Skeletal muscle tissue (tissue), 4 donors: ENCODE measurements around the gene EPHB1. TPM values are rescaled to one million over a fixed set of nuclear protein-coding genes. Genes with fewer than 3 reads are reported as not detected.
"Not testable (repeated sequence)": the region's sequence is repeated elsewhere in the genome, so short reads cannot be mapped to it uniquely, and the experiment has no call there.

Experiments
- H3K27ac ChIP-seq: one replicate; pipeline ENCODE4 v1.7.0; 2013; ENCODE audit warnings: mild to moderate bottlenecking, low read depth, low read length, inconsistent platforms
- H3K27me3 ChIP-seq, 3 donors: one replicate each; pipeline ENCODE4 v1.7.0; 2013; ENCODE audit warnings: low read length in 3 of 3; ENCODE audit not compliant: control insufficient read depth in 3 of 3, insufficient read depth in 3 of 3
- H3K36me3 ChIP-seq, 3 donors: one replicate each; pipeline ENCODE4 v1.7.0; 2013; ENCODE audit warnings: low read length in 3 of 3; ENCODE audit not compliant: control insufficient read depth in 3 of 3, insufficient read depth in 3 of 3
- H3K4me1 ChIP-seq, 3 donors: one replicate each; pipeline ENCODE4 v1.7.0; 2013; ENCODE audit warnings: low read length in 3 of 3, mild to moderate bottlenecking in 3 of 3; ENCODE audit not compliant: control insufficient read depth in 3 of 3, insufficient read depth in 3 of 3
- H3K4me3 ChIP-seq, 3 donors: one replicate each; pipeline ENCODE4 v1.7.0; 2013; ENCODE audit warnings: low read length in 3 of 3
- H3K9ac ChIP-seq, 3 donors: one replicate each; pipeline ENCODE4 v1.7.0; 2013; ENCODE audit warnings: low read length in 3 of 3, mild to moderate bottlenecking in 3 of 3, moderate library complexity in 2 of 3, low read depth in 1 of 3
- H3K9me3 ChIP-seq, 3 donors: one replicate each; pipeline ENCODE4 v1.7.0; 2013; ENCODE audit warnings: low read length in 3 of 3; ENCODE audit not compliant: control insufficient read depth in 3 of 3
- total RNA-seq: library from RNA; depleted of rRNA; stranded (reverse); fragments of >200 nt; gene quantifications from one replicate; pipeline ENCODE4 v1.2.3, GENCODE V29; 2014
- donor health status: Osteomylitis.

Gene EPHB1
- total RNA-seq, 1 donor from 2014 or later: 5.7 TPM

- no peak overlapping the region for H3K4me3 ChIP-seq
- no peaks in the 10 kb centered on the region for H3K36me3 ChIP-seq
- no peak overlapping the region for H3K27ac ChIP-seq
- no peaks in the 10 kb centered on the region for H3K27me3 ChIP-seq
- peaks cover 8 to 20% (median 11%) of the 10 kb centered on the region in 3 donors for H3K4me1 ChIP-seq
- no peak overlapping the region for H3K9ac ChIP-seq
- H3K9me3 ChIP-seq: no peaks in the 10 kb centered on the region
Observed at GRCh38 chr3:134772591-134772990, 22.5 kb upstream of the EPHB1 start.

GRCh38 chr3:134775831-134776230, 19.2 kb upstream of the EPHB1 start:
- no peak overlapping the region for H3K4me3 ChIP-seq
- H3K27ac ChIP-seq: no peak overlapping the region
- H3K36me3 ChIP-seq: no peaks in the 10 kb centered on the region
- peaks cover 8 to 20% (median 11%) of the 10 kb centered on the region in 3 donors for H3K4me1 ChIP-seq
- H3K9me3 ChIP-seq: no peaks in the 10 kb centered on the region
- no peaks in the 10 kb centered on the region for H3K27me3 ChIP-seq
- no peak overlapping the region for H3K9ac ChIP-seq

GRCh38 chr3:134776518-134776917, 18.5 kb upstream of the EPHB1 start:
- H3K4me1 ChIP-seq: peaks cover 8 to 18% (median 11%) of the 10 kb centered on the region in 3 donors
- no peaks in the 10 kb centered on the region for H3K36me3 ChIP-seq

DNA sequence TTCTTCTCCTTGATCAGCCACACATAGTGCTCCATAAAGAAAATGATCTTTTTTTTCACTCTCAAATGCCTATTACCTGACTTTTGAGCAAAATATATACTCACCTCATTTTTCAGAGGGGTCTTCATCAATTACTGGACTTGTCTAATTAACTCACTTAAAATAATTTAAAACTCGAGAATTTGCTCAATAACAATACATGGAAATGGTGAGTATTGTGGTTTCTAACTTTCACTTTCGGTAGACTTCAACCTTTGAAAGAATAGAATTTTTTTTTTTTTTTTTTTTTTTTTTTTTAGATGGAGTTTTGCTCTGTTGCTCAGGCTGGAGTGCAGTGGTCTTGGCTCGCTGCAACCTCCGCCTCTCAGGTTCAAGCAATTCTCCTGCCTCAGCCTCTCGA, 17.7 kb upstream of the EPHB1 start:
- H3K4me3 ChIP-seq: no peak overlapping the region
- no peaks in the 10 kb centered on the region for H3K36me3 ChIP-seq
- peaks cover 3 to 10% (median 6%) of the 10 kb centered on the region in 3 donors for H3K4me1 ChIP-seq
- no peak overlapping the region for H3K27ac ChIP-seq
- H3K9ac ChIP-seq: no peak overlapping the region
- no peaks in the 10 kb centered on the region for H3K27me3 ChIP-seq
- H3K9me3 ChIP-seq: no peaks in the 10 kb centered on the region

More at GRCh38 chr3:134776518-134776917, 18.5 kb upstream of the EPHB1 start:
- H3K4me3 ChIP-seq: no peak overlapping the region
- no peak overlapping the region for H3K9ac ChIP-seq
- H3K27ac ChIP-seq: no peak overlapping the region
- H3K27me3 ChIP-seq: no peaks in the 10 kb centered on the region
- no peaks in the 10 kb centered on the region for H3K9me3 ChIP-seq

- not testable (repeated sequence) for H3K9me3 ChIP-seq, H3K4me1 ChIP-seq, H3K9ac ChIP-seq, H3K4me3 ChIP-seq, H3K27me3 ChIP-seq, H3K27ac ChIP-seq, H3K36me3 ChIP-seq
Observed at GRCh38 chr3:134788283-134788682, 6.8 kb upstream of the EPHB1 start.

GRCh38 chr3:134790065-134790464, 5.0 kb upstream of the EPHB1 start:
- H3K9ac ChIP-seq: no peak overlapping the region
- no peaks in the 10 kb centered on the region for H3K9me3 ChIP-seq
- no peak overlapping the region for H3K4me3 ChIP-seq
- no peaks in the 10 kb centered on the region for H3K36me3 ChIP-seq
- H3K4me1 ChIP-seq: peaks cover 0 to 12% (median 2%) of the 10 kb centered on the region in 3 donors
- no peaks in the 10 kb centered on the region for H3K27me3 ChIP-seq
- H3K27ac ChIP-seq: no peak overlapping the region

GRCh38 chr3:134791992-134792391, 3.1 kb upstream of the EPHB1 start:
- H3K36me3 ChIP-seq: no peaks in the 10 kb centered on the region
- peaks cover 0 to 5% (median 4%) of the 10 kb centered on the region in 3 donors for H3K27me3 ChIP-seq
- H3K9ac ChIP-seq: no peak overlapping the region
- H3K9me3 ChIP-seq: no peaks in the 10 kb centered on the region
- peaks cover 14 to 26% (median 18%) of the 10 kb centered on the region in 3 donors for H3K4me1 ChIP-seq
- H3K4me3 ChIP-seq: no peak overlapping the region
- H3K27ac ChIP-seq: no peak overlapping the region

GRCh38 chr3:134792700-134793099, 2.4 kb upstream of the EPHB1 start:
- Histone ChIP-seq H3K9ac (no peak overlapping the region), H3K4me1 (peaks cover 21 to 33% (median 23%) of the 10 kb centered on the region in 3 donors), H3K27ac (no peak overlapping the region), H3K36me3 (no peaks in the 10 kb centered on the region), H3K4me3 (no peak overlapping the region), H3K9me3 (no peaks in the 10 kb centered on the region), H3K27me3 (peaks cover 0 to 9% (median 7%) of the 10 kb centered on the region in 3 donors)

GRCh38 chr3:134793562-134793961, 1.5 kb upstream of the EPHB1 start:
- H3K9me3 ChIP-seq: no peaks in the 10 kb centered on the region
- H3K4me3 ChIP-seq: no peak overlapping the region
- H3K4me1 ChIP-seq: peaks cover 21 to 42% (median 24%) of the 10 kb centered on the region in 3 donors
- peaks cover 0 to 11% (median 7%) of the 10 kb centered on the region in 3 donors for H3K27me3 ChIP-seq
- no peak overlapping the region for H3K27ac ChIP-seq
- H3K36me3 ChIP-seq: no peaks in the 10 kb centered on the region
- no peak overlapping the region for H3K9ac ChIP-seq

DNA sequence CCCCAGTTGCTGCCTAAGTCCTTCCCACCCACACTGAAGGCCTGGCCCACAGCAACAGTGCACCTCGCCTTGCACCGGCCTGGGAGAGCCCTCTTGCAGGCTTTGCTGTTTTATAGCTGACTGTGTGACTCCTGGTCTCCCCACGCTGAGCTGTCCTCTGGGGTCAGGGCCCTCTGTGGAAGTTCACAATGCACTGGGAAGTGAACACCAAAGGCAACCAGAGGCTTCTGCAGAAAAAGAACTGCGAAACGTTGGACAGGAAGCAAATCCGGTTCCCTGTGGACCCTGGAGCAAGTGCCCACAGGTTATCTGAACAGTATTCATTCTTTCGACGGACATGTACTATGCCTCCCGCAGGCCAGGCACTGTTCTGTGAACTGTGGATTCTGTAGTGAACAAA, 737 bp upstream of the EPHB1 start:
- H3K4me1 ChIP-seq: peaks cover 25 to 49% (median 31%) of the 10 kb centered on the region in 3 donors

More for the DNA sequence above, 737 bp upstream of the EPHB1 start:
- Histone ChIP-seq H3K27me3 (peaks cover 0 to 12% (median 7%) of the 10 kb centered on the region in 3 donors), H3K9me3 (no peaks in the 10 kb centered on the region), H3K27ac (no peak overlapping the region), H3K4me3 (no peak overlapping the region), H3K36me3 (no peaks in the 10 kb centered on the region), H3K9ac (peak overlapping the region in 1 of 3 donors; percentile 50)
